GM23338 (cell line): ENCODE measurements around the gene MATN1.

ENCODE experiments used
- CREB1 ChIP-seq: fragments of 250-450 bp; sonication (Bioruptor Pico); IDR thresholded peaks from 2 replicates; pipeline ENCODE4 v1.5.0; 2020; ENCODE audit warnings: low read depth, mild to moderate bottlenecking, moderate library complexity
- EZH2 ChIP-seq: fragments of 200-600 bp; sonication (generic); IDR thresholded peaks from one replicate; pipeline ENCODE4 v1.8.0; 2017; ENCODE audit warnings: antibody characterized with exemption, mild to moderate bottlenecking, low read depth; ENCODE audit not compliant: unreplicated experiment
- EZH2phosphoT487 ChIP-seq: fragments of 200-600 bp; sonication (generic); IDR thresholded peaks from one replicate; pipeline ENCODE4 v1.8.1; 2018; ENCODE audit warnings: antibody characterized with exemption; ENCODE audit not compliant: unreplicated experiment
- JUNB ChIP-seq: IDR thresholded peaks from one replicate; pipeline ENCODE4 v1.6.1; 2016; ENCODE audit warnings: antibody characterized with exemption; ENCODE audit not compliant: unreplicated experiment
- NANOG ChIP-seq: IDR thresholded peaks from 2 replicates; pipeline ENCODE4 v1.6.1; 2016; ENCODE audit warnings: antibody characterized with exemption, borderline replicate concordance
- POLR2AphosphoS5 ChIP-seq: IDR thresholded peaks from 2 replicates; pipeline ENCODE4 v1.6.1; 2016; ENCODE audit warnings: antibody characterized with exemption, low read depth
- STAT1 ChIP-seq: IDR thresholded peaks from one replicate; pipeline ENCODE4 v1.6.1; 2016; ENCODE audit warnings: antibody characterized with exemption; ENCODE audit not compliant: unreplicated experiment
- ZNF114 ChIP-seq: fragments of 250-450 bp; sonication (Bioruptor Pico); IDR thresholded peaks from 2 replicates; pipeline ENCODE4 v1.5.0; 2020; ENCODE audit warnings: mild to moderate bottlenecking, moderate library complexity
- ZNF331 ChIP-seq: fragments of 250-450 bp; sonication (Bioruptor Pico); IDR thresholded peaks from 2 replicates; pipeline ENCODE4 v1.5.0; 2020; ENCODE audit warnings: low read depth, mild to moderate bottlenecking, moderate library complexity
- TF ChIP-seq, protein P1 (sequence below), 2 experiments: fragments of 200-600 bp in 1 of 2; sonication (generic) in 1 of 2; conservative IDR thresholded peaks; 2 replicates each; pipeline versions ENCODE4 v1.5.1 to v1.6.1; 2016 to 2017; ENCODE audit warnings: antibody characterized with exemption in 2 of 2, low read depth in 2 of 2, mild to moderate bottlenecking in 2 of 2, moderate library complexity in 1 of 2
- TF ChIP-seq, protein P2 (sequence below): IDR thresholded peaks from one replicate; pipeline ENCODE4 v1.6.1; 2018; ENCODE audit warnings: antibody characterized with exemption; ENCODE audit not compliant: unreplicated experiment
- TF ChIP-seq, protein P3 (sequence below): IDR thresholded peaks from 2 replicates; pipeline ENCODE4 v1.6.1; 2016; ENCODE audit warnings: antibody characterized with exemption
- TF ChIP-seq, protein P4 (sequence below): fragments of 250-450 bp; sonication (Bioruptor Pico); IDR thresholded peaks from 2 replicates; pipeline ENCODE4 v1.5.0; 2020; ENCODE audit warnings: mild to moderate bottlenecking, moderate library complexity

DNA sequence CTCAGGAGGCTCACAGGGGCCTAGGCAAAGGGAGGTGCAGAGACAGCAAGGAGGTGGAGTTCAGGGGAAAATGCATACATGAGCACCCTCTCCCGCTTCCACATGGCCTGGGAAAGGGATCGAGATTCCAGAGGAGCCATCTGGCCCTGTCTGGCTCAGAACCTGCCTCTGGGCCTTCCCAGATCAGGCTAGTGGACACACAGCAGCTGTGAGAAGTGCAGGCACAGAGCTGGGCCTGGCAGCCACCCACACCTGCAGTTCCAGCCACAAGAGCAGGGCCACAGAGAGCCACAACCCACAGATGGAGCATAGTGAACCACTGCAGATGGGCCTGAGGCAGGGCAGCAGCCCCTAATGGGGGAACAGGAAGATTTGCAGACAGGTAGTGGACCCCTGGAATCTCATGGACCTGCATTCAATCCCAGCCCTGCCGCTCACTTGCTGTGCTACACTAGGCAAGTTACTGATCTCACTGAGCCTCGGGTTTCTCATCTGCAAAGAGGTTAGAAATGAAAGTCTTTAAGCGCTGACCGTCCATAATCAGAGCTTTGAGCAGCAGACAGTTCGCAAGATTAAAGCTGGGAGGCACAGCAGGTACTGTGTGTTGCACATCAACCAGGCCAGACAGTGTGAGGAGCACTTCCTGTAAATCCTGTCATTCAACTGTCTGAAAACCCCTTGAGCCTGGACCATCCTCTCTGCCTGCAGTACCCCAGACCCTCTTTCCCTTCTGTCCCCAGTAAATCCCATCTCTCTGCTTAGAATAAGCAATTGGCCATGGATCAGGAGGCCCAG is 58.0 kb downstream of the MATN1 start:
- TF ChIP-seq, protein P1, sequence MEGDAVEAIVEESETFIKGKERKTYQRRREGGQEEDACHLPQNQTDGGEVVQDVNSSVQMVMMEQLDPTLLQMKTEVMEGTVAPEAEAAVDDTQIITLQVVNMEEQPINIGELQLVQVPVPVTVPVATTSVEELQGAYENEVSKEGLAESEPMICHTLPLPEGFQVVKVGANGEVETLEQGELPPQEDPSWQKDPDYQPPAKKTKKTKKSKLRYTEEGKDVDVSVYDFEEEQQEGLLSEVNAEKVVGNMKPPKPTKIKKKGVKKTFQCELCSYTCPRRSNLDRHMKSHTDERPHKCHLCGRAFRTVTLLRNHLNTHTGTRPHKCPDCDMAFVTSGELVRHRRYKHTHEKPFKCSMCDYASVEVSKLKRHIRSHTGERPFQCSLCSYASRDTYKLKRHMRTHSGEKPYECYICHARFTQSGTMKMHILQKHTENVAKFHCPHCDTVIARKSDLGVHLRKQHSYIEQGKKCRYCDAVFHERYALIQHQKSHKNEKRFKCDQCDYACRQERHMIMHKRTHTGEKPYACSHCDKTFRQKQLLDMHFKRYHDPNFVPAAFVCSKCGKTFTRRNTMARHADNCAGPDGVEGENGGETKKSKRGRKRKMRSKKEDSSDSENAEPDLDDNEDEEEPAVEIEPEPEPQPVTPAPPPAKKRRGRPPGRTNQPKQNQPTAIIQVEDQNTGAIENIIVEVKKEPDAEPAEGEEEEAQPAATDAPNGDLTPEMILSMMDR (conservative IDR thresholded peaks at IDR 0.05; ENCODE audit: low read depth in 2 of 2), result no peak
- TF ChIP-seq POLR2AphosphoS5 (no peak), EZH2 (no peak), EZH2phosphoT487 (no peak), ZNF331 (CRISPR knock-in tag) (no peak), CREB1 (no peak), JUNB (no peak), ZNF114 (no peak), STAT1 (no peak), NANOG (no peak)
- TF ChIP-seq, protein P2, sequence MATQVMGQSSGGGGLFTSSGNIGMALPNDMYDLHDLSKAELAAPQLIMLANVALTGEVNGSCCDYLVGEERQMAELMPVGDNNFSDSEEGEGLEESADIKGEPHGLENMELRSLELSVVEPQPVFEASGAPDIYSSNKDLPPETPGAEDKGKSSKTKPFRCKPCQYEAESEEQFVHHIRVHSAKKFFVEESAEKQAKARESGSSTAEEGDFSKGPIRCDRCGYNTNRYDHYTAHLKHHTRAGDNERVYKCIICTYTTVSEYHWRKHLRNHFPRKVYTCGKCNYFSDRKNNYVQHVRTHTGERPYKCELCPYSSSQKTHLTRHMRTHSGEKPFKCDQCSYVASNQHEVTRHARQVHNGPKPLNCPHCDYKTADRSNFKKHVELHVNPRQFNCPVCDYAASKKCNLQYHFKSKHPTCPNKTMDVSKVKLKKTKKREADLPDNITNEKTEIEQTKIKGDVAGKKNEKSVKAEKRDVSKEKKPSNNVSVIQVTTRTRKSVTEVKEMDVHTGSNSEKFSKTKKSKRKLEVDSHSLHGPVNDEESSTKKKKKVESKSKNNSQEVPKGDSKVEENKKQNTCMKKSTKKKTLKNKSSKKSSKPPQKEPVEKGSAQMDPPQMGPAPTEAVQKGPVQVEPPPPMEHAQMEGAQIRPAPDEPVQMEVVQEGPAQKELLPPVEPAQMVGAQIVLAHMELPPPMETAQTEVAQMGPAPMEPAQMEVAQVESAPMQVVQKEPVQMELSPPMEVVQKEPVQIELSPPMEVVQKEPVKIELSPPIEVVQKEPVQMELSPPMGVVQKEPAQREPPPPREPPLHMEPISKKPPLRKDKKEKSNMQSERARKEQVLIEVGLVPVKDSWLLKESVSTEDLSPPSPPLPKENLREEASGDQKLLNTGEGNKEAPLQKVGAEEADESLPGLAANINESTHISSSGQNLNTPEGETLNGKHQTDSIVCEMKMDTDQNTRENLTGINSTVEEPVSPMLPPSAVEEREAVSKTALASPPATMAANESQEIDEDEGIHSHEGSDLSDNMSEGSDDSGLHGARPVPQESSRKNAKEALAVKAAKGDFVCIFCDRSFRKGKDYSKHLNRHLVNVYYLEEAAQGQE, result no peak
- TF ChIP-seq, protein P3, sequence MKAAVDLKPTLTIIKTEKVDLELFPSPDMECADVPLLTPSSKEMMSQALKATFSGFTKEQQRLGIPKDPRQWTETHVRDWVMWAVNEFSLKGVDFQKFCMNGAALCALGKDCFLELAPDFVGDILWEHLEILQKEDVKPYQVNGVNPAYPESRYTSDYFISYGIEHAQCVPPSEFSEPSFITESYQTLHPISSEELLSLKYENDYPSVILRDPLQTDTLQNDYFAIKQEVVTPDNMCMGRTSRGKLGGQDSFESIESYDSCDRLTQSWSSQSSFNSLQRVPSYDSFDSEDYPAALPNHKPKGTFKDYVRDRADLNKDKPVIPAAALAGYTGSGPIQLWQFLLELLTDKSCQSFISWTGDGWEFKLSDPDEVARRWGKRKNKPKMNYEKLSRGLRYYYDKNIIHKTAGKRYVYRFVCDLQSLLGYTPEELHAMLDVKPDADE, result no peak
- TF ChIP-seq, protein P4, sequence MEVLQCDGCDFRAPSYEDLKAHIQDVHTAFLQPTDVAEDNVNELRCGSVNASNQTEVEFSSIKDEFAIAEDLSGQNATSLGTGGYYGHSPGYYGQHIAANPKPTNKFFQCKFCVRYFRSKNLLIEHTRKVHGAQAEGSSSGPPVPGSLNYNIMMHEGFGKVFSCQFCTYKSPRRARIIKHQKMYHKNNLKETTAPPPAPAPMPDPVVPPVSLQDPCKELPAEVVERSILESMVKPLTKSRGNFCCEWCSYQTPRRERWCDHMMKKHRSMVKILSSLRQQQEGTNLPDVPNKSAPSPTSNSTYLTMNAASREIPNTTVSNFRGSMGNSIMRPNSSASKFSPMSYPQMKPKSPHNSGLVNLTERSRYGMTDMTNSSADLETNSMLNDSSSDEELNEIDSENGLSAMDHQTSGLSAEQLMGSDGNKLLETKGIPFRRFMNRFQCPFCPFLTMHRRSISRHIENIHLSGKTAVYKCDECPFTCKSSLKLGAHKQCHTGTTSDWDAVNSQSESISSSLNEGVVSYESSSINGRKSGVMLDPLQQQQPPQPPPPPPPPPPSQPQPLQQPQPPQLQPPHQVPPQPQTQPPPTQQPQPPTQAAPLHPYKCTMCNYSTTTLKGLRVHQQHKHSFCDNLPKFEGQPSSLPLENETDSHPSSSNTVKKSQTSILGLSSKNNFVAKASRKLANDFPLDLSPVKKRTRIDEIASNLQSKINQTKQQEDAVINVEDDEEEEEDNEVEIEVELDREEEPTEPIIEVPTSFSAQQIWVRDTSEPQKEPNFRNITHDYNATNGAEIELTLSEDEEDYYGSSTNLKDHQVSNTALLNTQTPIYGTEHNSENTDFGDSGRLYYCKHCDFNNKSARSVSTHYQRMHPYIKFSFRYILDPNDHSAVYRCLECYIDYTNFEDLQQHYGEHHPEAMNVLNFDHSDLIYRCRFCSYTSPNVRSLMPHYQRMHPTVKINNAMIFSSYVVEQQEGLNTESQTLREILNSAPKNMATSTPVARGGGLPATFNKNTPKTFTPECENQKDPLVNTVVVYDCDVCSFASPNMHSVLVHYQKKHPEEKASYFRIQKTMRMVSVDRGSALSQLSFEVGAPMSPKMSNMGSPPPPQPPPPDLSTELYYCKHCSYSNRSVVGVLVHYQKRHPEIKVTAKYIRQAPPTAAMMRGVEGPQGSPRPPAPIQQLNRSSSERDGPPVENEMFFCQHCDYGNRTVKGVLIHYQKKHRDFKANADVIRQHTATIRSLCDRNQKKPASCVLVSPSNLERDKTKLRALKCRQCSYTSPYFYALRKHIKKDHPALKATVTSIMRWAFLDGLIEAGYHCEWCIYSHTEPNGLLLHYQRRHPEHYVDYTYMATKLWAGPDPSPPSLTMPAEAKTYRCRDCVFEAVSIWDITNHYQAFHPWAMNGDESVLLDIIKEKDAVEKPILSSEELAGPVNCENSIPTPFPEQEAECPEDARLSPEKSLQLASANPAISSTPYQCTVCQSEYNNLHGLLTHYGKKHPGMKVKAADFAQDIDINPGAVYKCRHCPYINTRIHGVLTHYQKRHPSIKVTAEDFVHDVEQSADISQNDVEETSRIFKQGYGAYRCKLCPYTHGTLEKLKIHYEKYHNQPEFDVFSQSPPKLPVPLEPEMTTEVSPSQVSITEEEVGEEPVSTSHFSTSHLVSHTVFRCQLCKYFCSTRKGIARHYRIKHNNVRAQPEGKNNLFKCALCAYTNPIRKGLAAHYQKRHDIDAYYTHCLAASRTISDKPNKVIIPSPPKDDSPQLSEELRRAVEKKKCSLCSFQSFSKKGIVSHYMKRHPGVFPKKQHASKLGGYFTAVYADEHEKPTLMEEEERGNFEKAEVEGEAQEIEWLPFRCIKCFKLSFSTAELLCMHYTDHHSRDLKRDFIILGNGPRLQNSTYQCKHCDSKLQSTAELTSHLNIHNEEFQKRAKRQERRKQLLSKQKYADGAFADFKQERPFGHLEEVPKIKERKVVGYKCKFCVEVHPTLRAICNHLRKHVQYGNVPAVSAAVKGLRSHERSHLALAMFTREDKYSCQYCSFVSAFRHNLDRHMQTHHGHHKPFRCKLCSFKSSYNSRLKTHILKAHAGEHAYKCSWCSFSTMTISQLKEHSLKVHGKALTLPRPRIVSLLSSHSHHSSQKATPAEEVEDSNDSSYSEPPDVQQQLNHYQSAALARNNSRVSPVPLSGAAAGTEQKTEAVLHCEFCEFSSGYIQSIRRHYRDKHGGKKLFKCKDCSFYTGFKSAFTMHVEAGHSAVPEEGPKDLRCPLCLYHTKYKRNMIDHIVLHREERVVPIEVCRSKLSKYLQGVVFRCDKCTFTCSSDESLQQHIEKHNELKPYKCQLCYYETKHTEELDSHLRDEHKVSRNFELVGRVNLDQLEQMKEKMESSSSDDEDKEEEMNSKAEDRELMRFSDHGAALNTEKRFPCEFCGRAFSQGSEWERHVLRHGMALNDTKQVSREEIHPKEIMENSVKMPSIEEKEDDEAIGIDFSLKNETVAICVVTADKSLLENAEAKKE (CRISPR knock-in tag), result no peak
